Endodermal cell (in vitro differentiated cells): ENCODE data around the gene DKK3. TPM values are rescaled to one million over a fixed set of nuclear protein-coding genes. Genes with fewer than 3 reads are reported as not detected.

Experiments
- DNase-seq: peaks from one replicate; pipeline ENCODE4 v3.0.0-alpha.2; 2017
- H3K27ac ChIP-seq: 2 replicates; pipeline ENCODE4 v1.5.1; 2013; ENCODE audit warnings: mild to moderate bottlenecking, low read depth, low read length, moderate library complexity
- H3K27me3 ChIP-seq: 2 replicates; pipeline ENCODE4 v1.6.1; 2013; ENCODE audit warnings: mild to moderate bottlenecking, low read length, moderate library complexity; ENCODE audit not compliant: insufficient read depth, control insufficient read depth, poor library complexity, severe bottlenecking
- H3K36me3 ChIP-seq: 2 replicates; pipeline ENCODE4 v1.7.0; 2013; ENCODE audit warnings: mild to moderate bottlenecking, low read length, moderate library complexity; ENCODE audit not compliant: control insufficient read depth, insufficient read depth
- H3K4me1 ChIP-seq: one replicate; pipeline ENCODE4 v1.7.0; 2013; ENCODE audit warnings: low read length; ENCODE audit not compliant: control insufficient read depth, insufficient read depth
- H3K4me3 ChIP-seq: 2 replicates; pipeline ENCODE4 v1.5.1; 2013; ENCODE audit warnings: mild to moderate bottlenecking, low read length, moderate library complexity
- H3K9ac ChIP-seq: 2 replicates; pipeline ENCODE4 v1.6.1; 2013; ENCODE audit warnings: mild to moderate bottlenecking, low read length, moderate library complexity; ENCODE audit not compliant: poor library complexity, severe bottlenecking; ENCODE audit errors: extremely low read depth
- H3K9me3 ChIP-seq: 2 replicates; pipeline ENCODE4 v1.6.1; 2013; ENCODE audit warnings: mild to moderate bottlenecking, low read length, moderate library complexity; ENCODE audit not compliant: control insufficient read depth
- H3K27ac Mint-ChIP-seq: 2 replicates; pipeline ENCODE4 v1.8.0; 2020; ENCODE audit warnings: mixed read lengths
- H3K27me3 Mint-ChIP-seq: 2 replicates; pipeline ENCODE4 v1.8.0; 2021; ENCODE audit warnings: mild to moderate bottlenecking, mixed read lengths; ENCODE audit not compliant: insufficient read depth
- H3K36me3 Mint-ChIP-seq: 2 replicates; pipeline ENCODE4 v1.8.0; 2020; ENCODE audit warnings: low read depth, mixed read lengths
- H3K4me1 Mint-ChIP-seq: 2 replicates; pipeline ENCODE4 v1.8.0; 2020; ENCODE audit warnings: mixed read lengths
- H3K4me3 Mint-ChIP-seq: 2 replicates; pipeline ENCODE4 v1.8.0; 2020; ENCODE audit warnings: mild to moderate bottlenecking, moderate library complexity, mixed read lengths
- H3K9me3 Mint-ChIP-seq: 2 replicates; pipeline ENCODE4 v1.8.0; 2020; ENCODE audit warnings: mild to moderate bottlenecking, mixed read lengths
- WGBS, 2 experiments: methylation state at CpG; one replicate each; pipeline versions ENCODE4 v1.1.5 to v1.1.7; 2013; ENCODE audit warnings: missing lambda C conversion rate in 2 of 2, mixed read lengths in 1 of 2; ENCODE audit not compliant: insufficient coverage in 1 of 2, insufficient read length in 1 of 2; 5-methylcytosine and 5-hydroxymethylcytosine counted together
- total RNA-seq, 2 donors: library from RNA; stranded (reverse); fragmentation: NEBNext Ultra II Directional in 1 of 2; extraction: Animal tissue kit (Norgen Biotek cat#: 25700) in 1 of 2; gene quantifications; 2 replicates in 1 of 2; 3 replicates in 1 of 2; pipeline ENCODE4 v1.2.1, GENCODE V29; 2021
- TF ChIP-seq, protein P1 (sequence below): fragments of 200-600 bp; sonication (generic); conservative IDR thresholded peaks from 2 replicates; pipeline ENCODE4 v1.5.0; 2021; ENCODE audit warnings: antibody characterized with exemption, mild to moderate bottlenecking

DKK3 gene
- total RNA-seq, 2 donors from 2014 or later, result 18.8 to 42.6 TPM

DNA sequence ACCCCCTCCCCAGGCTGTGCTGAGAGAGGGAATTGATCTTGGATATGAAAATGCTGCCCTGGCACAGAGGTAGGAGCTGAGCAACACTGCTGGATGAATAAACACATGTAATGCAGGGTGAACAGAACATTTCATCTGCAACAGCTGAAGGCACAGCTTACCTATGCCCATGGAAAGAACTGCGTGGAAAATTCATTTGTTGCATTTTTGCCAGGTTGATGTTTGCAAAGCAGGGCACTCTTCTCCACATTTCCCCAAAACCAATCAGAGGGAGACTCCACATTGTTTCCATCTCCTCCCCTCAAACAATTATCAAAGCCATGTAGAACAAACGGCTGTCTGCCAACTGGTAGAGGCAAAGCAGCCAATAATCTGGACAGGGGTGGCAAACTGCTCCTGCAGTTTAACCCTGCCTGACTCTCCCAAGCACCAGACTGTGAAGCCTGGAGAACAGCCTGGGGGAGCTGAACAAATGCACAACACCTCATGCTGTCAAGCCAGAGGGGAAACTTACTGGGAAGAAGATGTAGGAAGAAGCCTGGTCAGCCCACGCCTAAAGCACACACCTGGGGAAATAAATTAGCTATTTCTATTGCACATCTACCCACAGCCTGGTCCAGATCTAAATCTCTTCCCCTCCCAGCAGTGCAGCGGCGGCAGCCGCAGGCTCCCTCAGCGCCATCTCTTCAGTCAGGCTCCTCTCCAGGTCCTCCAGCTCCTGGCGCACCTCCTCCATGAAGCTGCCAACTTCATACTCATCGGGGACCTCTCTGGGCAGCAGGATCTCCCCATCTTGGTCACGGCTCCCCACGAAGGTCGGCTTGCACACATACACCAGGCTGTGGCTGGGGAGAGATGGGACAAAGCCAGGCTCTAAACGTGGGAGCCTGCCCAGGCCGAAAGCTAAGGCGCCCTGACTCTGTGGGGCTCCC lies 44.3 kb downstream of the DKK3 start:
- no peak overlapping the region for H3K27ac ChIP-seq
- DNase-seq, result no peak
- Mint-ChIP-seq H3K27me3 (no peaks in the 10 kb centered on the region), H3K4me1 (peaks cover 14% of the 10 kb centered on the region), H3K36me3 (peaks cover 29% of the 10 kb centered on the region), H3K4me3 (no peak overlapping the region), H3K9me3 (no peaks in the 10 kb centered on the region), H3K27ac (peak overlapping the region; percentile 30)
- H3K9me3 ChIP-seq, result peaks cover 8% of the 10 kb centered on the region
- no peak overlapping the region for H3K4me3 ChIP-seq
- TF ChIP-seq, protein P1, sequence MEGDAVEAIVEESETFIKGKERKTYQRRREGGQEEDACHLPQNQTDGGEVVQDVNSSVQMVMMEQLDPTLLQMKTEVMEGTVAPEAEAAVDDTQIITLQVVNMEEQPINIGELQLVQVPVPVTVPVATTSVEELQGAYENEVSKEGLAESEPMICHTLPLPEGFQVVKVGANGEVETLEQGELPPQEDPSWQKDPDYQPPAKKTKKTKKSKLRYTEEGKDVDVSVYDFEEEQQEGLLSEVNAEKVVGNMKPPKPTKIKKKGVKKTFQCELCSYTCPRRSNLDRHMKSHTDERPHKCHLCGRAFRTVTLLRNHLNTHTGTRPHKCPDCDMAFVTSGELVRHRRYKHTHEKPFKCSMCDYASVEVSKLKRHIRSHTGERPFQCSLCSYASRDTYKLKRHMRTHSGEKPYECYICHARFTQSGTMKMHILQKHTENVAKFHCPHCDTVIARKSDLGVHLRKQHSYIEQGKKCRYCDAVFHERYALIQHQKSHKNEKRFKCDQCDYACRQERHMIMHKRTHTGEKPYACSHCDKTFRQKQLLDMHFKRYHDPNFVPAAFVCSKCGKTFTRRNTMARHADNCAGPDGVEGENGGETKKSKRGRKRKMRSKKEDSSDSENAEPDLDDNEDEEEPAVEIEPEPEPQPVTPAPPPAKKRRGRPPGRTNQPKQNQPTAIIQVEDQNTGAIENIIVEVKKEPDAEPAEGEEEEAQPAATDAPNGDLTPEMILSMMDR, result no peak
- WGBS, 2 experiments, result 94 to 96% methylated on average over 6 to 15 of the region's 15 CpGs
- peaks cover 4% of the 10 kb centered on the region for H3K4me1 ChIP-seq
- peaks cover 15% of the 10 kb centered on the region for H3K36me3 ChIP-seq
- no peak overlapping the region for H3K9ac ChIP-seq
- H3K27me3 ChIP-seq, result no peaks in the 10 kb centered on the region

DNA sequence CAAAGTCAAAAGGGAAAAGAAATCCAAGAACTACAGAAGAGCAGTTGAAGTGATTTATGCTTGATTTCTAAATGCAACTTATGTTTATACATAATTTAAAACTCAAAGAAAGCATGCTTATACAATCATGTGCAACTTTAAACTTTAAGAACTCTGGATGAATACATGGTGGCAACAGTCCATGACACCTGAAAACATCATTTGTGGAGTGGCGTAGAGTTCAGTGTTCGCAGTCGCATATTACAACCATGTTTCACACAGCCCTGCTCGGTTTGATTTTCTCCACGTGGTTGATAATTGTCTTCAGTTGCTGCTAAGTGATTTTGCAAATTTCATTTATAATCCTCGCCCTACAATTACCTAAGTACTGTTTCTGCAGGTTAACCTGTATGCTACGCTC lies 45.4 kb downstream of the DKK3 start:
- H3K4me3 ChIP-seq, result no peak overlapping the region
- DNase-seq, result no peak
- 92 to 100% methylated on average over 7 of the region's 7 CpGs for WGBS, 2 experiments
- no peak overlapping the region for H3K9ac ChIP-seq
- peaks cover 14% of the 10 kb centered on the region for H3K4me1 Mint-ChIP-seq
- H3K36me3 Mint-ChIP-seq, result peaks cover 29% of the 10 kb centered on the region
- peaks cover 15% of the 10 kb centered on the region for H3K36me3 ChIP-seq
- TF ChIP-seq, protein P1, result no peak
- H3K4me1 ChIP-seq, result peaks cover 4% of the 10 kb centered on the region
- no peaks in the 10 kb centered on the region for H3K27me3 ChIP-seq
- no peaks in the 10 kb centered on the region for H3K27me3 Mint-ChIP-seq
- H3K27ac ChIP-seq, result no peak overlapping the region
- peaks cover 8% of the 10 kb centered on the region for H3K9me3 ChIP-seq
- no peaks in the 10 kb centered on the region for H3K9me3 Mint-ChIP-seq
- no peak overlapping the region for H3K27ac Mint-ChIP-seq
- H3K4me3 Mint-ChIP-seq, result no peak overlapping the region

DNA sequence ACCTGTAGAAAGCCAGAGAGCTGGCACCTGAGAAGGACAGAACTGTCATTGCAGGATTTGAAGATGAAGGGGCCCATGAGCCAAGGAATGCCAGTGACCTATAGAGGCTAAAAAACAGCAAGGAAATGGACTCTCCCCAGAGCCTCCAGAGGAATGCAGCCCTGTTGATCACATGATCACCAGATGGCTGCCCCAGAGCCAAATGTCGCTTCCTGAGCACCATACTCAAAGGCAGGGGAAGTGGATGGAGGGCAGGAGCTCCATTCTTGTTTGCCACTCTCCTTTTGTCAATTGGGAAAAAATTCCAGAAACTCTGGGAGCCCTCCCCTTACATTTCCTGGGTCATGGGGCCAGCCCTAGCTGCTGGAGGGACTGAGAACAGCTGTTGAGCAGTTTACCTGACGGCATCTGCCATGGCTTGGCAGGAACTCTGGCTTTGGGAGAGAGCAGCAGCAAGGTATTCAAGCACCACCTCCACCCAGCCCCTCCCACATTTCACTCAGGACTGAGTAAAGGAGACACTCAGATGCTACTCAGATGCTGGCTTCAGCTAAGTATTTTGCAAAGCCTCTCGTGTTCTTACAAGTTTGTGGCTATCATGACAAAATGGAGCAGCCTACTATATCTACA lies 46.9 kb downstream of the DKK3 start:
- H3K4me1 Mint-ChIP-seq, result peaks cover 14% of the 10 kb centered on the region
- Histone ChIP-seq H3K4me1 (peaks cover 8% of the 10 kb centered on the region), H3K4me3 (no peak overlapping the region), H3K36me3 (peaks cover 24% of the 10 kb centered on the region), H3K9ac (no peak overlapping the region), H3K27me3 (no peaks in the 10 kb centered on the region), H3K9me3 (peaks cover 8% of the 10 kb centered on the region), H3K27ac (no peak overlapping the region)
- TF ChIP-seq, protein P1, result no peak
- no peak for DNase-seq
- WGBS, 2 experiments, result 92 to 96% methylated on average over 2 to 3 of the region's 3 CpGs
- H3K27me3 Mint-ChIP-seq, result no peaks in the 10 kb centered on the region
- peaks cover 30% of the 10 kb centered on the region for H3K36me3 Mint-ChIP-seq
- no peak overlapping the region for H3K27ac Mint-ChIP-seq
- no peaks in the 10 kb centered on the region for H3K9me3 Mint-ChIP-seq
- H3K4me3 Mint-ChIP-seq, result no peak overlapping the region
